Measurements from ENCODE around the gene RAB11FIP2.

The RAB11FIP2 gene

DNA sequence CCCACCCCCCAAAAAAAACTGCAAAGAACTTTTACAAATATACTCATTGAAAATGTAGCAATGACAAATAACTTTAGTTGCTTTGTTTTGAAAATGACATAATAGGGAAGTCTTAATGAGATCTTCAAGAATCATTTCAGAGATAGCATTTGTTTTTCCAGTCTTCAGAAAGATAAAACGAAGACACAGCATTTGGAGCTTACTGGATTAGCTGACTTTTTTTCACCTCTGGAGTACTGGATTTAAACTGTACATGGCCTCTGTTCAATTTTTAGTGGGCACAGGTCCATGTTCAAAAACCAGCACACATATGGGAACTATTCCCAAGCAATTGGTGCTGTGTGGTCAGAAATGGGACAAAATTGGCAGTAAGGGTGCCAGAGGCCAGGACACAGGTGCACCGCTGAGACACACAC, 3.9 kb downstream of the RAB11FIP2 start (continued):
- TF ChIP-seq, protein P1, sequence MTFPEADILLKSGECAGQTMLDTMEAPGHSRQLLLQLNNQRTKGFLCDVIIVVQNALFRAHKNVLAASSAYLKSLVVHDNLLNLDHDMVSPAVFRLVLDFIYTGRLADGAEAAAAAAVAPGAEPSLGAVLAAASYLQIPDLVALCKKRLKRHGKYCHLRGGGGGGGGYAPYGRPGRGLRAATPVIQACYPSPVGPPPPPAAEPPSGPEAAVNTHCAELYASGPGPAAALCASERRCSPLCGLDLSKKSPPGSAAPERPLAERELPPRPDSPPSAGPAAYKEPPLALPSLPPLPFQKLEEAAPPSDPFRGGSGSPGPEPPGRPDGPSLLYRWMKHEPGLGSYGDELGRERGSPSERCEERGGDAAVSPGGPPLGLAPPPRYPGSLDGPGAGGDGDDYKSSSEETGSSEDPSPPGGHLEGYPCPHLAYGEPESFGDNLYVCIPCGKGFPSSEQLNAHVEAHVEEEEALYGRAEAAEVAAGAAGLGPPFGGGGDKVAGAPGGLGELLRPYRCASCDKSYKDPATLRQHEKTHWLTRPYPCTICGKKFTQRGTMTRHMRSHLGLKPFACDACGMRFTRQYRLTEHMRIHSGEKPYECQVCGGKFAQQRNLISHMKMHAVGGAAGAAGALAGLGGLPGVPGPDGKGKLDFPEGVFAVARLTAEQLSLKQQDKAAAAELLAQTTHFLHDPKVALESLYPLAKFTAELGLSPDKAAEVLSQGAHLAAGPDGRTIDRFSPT (tag by site-specific recombination; IDR thresholded peaks at IDR 0.05), result no peak
- TF ChIP-seq, protein P2, sequence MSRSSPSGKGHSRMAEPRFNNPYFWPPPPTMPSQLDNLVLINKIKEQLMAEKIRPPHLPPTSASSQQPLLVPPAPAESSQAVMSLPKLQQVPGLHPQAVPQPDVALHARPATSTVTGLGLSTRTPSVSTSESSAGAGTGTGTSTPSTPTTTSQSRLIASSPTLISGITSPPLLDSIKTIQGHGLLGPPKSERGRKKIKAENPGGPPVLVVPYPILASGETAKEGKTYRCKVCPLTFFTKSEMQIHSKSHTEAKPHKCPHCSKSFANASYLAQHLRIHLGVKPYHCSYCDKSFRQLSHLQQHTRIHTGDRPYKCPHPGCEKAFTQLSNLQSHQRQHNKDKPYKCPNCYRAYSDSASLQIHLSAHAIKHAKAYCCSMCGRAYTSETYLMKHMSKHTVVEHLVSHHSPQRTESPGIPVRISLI (tag by site-specific recombination; IDR thresholded peaks at IDR 0.05), result no peak
- TF ChIP-seq, protein P3, sequence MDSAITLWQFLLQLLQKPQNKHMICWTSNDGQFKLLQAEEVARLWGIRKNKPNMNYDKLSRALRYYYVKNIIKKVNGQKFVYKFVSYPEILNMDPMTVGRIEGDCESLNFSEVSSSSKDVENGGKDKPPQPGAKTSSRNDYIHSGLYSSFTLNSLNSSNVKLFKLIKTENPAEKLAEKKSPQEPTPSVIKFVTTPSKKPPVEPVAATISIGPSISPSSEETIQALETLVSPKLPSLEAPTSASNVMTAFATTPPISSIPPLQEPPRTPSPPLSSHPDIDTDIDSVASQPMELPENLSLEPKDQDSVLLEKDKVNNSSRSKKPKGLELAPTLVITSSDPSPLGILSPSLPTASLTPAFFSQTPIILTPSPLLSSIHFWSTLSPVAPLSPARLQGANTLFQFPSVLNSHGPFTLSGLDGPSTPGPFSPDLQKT (IDR thresholded peaks at IDR 0.05; ENCODE audit: borderline replicate concordance, low read depth, low read length), result no peak
- TF ChIP-seq ZEB2 (tag by site-specific recombination; IDR thresholded peaks at IDR 0.05), result peak; percentile 63; the same call in 1 of the 2 replicates
- no peak for TF ChIP-seq ZNF530 (tag by site-specific recombination; IDR thresholded peaks at IDR 0.05; ENCODE audit: low read depth)
- no peak for TF ChIP-seq HOXC10 (CRISPR knock-in tag; IDR thresholded peaks at IDR 0.05)
- no peak for TF ChIP-seq BCL11B (tag by site-specific recombination; IDR thresholded peaks at IDR 0.05; ENCODE audit: low read depth)
- peak; percentile 42; the same call in 1 of the 2 replicates for TF ChIP-seq IKZF3 (tag by site-specific recombination; IDR thresholded peaks at IDR 0.05)
- TF ChIP-seq EGR2 (tag by site-specific recombination; IDR thresholded peaks at IDR 0.05; ENCODE audit: low read depth), result no peak
- TF ChIP-seq ZNF426 (tag by site-specific recombination; IDR thresholded peaks at IDR 0.05), result no peak
- TF ChIP-seq ZNF664 (tag by site-specific recombination; IDR thresholded peaks at IDR 0.05), result no peak
- TF ChIP-seq GLI4 (tag by site-specific recombination; IDR thresholded peaks at IDR 0.05), result no peak
- TF ChIP-seq, protein P4, sequence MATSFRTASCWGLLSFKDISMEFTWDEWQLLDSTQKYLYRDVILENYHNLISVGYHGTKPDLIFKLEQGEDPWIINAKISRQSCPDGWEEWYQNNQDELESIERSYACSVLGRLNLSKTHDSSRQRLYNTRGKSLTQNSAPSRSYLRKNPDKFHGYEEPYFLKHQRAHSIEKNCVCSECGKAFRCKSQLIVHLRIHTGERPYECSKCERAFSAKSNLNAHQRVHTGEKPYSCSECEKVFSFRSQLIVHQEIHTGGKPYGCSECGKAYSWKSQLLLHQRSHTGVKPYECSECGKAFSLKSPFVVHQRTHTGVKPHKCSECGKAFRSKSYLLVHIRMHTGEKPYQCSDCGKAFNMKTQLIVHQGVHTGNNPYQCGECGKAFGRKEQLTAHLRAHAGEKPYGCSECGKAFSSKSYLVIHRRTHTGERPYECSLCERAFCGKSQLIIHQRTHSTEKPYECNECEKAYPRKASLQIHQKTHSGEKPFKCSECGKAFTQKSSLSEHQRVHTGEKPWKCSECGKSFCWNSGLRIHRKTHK (tag by site-specific recombination; IDR thresholded peaks at IDR 0.05), result no peak

DNA sequence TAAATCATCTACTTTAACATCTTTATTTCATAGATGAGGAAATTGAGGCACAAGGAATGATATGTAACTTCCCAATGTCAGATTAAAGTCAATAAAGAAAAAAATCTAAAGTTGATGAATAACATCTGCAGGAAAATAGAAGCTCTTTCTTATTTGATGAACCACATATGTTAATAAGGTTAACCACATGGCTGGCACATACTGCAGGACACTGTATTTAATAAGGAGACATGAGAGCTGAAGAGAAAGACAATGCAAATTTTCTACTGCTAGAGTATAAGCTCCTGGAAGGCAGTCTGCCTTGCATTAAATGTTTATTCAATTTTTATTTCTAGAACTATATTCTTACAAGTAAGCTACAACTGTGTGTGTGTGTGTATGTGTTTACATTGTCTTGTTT, 4.4 kb downstream of the RAB11FIP2 start:
- ChIA-PET CTCF (interaction anchor here (0.5 to 1.5 kb wide), 2 partner anchors 217 to 500 kb away, joined by 3 read pairs; partner anchors contain the start of gene EMX2), POLR2A (no interaction called here)
- Histone ChIP-seq H3K36me3 (ENCODE audit: control insufficient read depth in 2 of 2, insufficient read depth in 1 of 2, low read length in 2 of 2) (peaks cover 0 to 5% of the 10 kb centered on the region in 2 experiments; a peak in 1 of 3 replicates), H3K4me3 (ENCODE audit: low read depth, low read length) (no peak overlapping the region), H3K9me3 (ENCODE audit: control insufficient read depth, insufficient read depth, low read depth, low read length) (no peaks in the 10 kb centered on the region), H3K4me1 (ENCODE audit: control insufficient read depth, insufficient read depth, low read length) (peaks cover 38% of the 10 kb centered on the region), H3K27ac (ENCODE audit: extremely low read depth, low read depth, low read length) (peak overlapping the region; percentile 27; the same call in 1 of the 2 replicates)
- no peak for TF ChIP-seq ZNF654 (tag by site-specific recombination; IDR thresholded peaks at IDR 0.05; ENCODE audit: low read depth)
- TF ChIP-seq ZNF132 (tag by site-specific recombination; IDR thresholded peaks at IDR 0.05; ENCODE audit: borderline replicate concordance), result no peak
- TF ChIP-seq, protein P5, sequence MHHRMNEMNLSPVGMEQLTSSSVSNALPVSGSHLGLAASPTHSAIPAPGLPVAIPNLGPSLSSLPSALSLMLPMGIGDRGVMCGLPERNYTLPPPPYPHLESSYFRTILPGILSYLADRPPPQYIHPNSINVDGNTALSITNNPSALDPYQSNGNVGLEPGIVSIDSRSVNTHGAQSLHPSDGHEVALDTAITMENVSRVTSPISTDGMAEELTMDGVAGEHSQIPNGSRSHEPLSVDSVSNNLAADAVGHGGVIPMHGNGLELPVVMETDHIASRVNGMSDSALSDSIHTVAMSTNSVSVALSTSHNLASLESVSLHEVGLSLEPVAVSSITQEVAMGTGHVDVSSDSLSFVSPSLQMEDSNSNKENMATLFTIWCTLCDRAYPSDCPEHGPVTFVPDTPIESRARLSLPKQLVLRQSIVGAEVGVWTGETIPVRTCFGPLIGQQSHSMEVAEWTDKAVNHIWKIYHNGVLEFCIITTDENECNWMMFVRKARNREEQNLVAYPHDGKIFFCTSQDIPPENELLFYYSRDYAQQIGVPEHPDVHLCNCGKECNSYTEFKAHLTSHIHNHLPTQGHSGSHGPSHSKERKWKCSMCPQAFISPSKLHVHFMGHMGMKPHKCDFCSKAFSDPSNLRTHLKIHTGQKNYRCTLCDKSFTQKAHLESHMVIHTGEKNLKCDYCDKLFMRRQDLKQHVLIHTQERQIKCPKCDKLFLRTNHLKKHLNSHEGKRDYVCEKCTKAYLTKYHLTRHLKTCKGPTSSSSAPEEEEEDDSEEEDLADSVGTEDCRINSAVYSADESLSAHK (tag by site-specific recombination; IDR thresholded peaks at IDR 0.05), result no peak
- TF ChIP-seq ZNF169 (tag by site-specific recombination; IDR thresholded peaks at IDR 0.05), result no peak
- TF ChIP-seq ZXDB (tag by site-specific recombination; IDR thresholded peaks at IDR 0.05), result no peak
- TF ChIP-seq ZNF211 (tag by site-specific recombination; IDR thresholded peaks at IDR 0.05; ENCODE audit: low read depth), result no peak
- TF ChIP-seq SCRT1 (tag by site-specific recombination; IDR thresholded peaks at IDR 0.05; ENCODE audit: borderline replicate concordance), result no peak
- TF ChIP-seq, protein P6, sequence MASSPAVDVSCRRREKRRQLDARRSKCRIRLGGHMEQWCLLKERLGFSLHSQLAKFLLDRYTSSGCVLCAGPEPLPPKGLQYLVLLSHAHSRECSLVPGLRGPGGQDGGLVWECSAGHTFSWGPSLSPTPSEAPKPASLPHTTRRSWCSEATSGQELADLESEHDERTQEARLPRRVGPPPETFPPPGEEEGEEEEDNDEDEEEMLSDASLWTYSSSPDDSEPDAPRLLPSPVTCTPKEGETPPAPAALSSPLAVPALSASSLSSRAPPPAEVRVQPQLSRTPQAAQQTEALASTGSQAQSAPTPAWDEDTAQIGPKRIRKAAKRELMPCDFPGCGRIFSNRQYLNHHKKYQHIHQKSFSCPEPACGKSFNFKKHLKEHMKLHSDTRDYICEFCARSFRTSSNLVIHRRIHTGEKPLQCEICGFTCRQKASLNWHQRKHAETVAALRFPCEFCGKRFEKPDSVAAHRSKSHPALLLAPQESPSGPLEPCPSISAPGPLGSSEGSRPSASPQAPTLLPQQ (tag by site-specific recombination; IDR thresholded peaks at IDR 0.05), result no peak
- no peak for TF ChIP-seq ZBTB8A (tag by site-specific recombination; IDR thresholded peaks at IDR 0.05)
- no peak for TF ChIP-seq ZNF548 (tag by site-specific recombination; IDR thresholded peaks at IDR 0.05)
- no peak for TF ChIP-seq KLF10 (tag by site-specific recombination; IDR thresholded peaks at IDR 0.05)
- no peak for TF ChIP-seq ZNF350 (tag by site-specific recombination; IDR thresholded peaks at IDR 0.05)
- TF ChIP-seq, protein P7, sequence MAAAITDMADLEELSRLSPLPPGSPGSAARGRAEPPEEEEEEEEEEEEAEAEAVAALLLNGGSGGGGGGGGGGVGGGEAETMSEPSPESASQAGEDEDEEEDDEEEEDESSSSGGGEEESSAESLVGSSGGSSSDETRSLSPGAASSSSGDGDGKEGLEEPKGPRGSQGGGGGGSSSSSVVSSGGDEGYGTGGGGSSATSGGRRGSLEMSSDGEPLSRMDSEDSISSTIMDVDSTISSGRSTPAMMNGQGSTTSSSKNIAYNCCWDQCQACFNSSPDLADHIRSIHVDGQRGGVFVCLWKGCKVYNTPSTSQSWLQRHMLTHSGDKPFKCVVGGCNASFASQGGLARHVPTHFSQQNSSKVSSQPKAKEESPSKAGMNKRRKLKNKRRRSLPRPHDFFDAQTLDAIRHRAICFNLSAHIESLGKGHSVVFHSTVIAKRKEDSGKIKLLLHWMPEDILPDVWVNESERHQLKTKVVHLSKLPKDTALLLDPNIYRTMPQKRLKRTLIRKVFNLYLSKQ (tag by site-specific recombination; IDR thresholded peaks at IDR 0.05; ENCODE audit: borderline replicate concordance), result no peak
